Activated CD8-positive, alpha-beta memory T cell treated with anti-CD3 and anti-CD28 coated beads for 1 hour (primary cell): ENCODE results near the gene TENM4.

ENCODE experiments used
- DNase-seq, 2 donors: peaks; one replicate each; pipeline ENCODE4 v3.0.0-alpha.2; 2020; ENCODE audit warnings: low read depth in 1 of 2; ENCODE audit errors: extremely low read depth in 1 of 2

The TENM4 gene

DNA sequence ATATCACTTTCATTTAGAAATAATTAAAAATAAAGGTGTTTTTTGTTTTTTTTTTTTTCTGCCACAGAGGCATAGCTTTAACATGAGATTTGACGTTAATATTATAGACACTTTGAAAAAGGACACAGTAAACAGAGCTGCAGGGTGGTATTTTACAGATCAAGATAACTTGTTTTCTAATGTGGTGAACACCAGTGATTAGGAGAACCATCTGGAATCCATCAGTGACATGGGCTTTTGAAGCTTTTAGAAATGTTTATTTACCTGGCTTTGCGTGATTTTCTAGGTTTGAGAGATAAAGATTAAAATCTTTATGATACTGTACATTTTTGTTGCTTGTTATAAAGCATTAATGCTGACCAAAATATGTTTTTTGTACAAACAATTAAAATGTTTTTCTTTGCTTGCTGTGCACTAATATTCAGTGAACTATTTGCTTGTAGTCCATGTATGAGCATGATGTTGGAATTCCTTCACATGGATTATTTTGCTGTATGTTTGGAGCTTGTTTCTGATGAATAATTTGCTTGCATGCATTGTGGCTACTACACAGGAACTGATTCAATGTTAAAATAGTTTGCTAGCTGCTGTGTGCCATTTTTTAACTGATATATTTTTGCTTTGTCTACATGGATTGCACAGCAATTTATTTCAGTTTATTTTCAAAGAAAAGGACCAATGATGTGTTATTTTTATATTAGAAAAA is 514.0 kb downstream of the TENM4 start:
- no peak for DNase-seq

- no peak for DNase-seq
Observed at GRCh38 chr11:78925387-78925786, 515.4 kb downstream of the TENM4 start.

DNA sequence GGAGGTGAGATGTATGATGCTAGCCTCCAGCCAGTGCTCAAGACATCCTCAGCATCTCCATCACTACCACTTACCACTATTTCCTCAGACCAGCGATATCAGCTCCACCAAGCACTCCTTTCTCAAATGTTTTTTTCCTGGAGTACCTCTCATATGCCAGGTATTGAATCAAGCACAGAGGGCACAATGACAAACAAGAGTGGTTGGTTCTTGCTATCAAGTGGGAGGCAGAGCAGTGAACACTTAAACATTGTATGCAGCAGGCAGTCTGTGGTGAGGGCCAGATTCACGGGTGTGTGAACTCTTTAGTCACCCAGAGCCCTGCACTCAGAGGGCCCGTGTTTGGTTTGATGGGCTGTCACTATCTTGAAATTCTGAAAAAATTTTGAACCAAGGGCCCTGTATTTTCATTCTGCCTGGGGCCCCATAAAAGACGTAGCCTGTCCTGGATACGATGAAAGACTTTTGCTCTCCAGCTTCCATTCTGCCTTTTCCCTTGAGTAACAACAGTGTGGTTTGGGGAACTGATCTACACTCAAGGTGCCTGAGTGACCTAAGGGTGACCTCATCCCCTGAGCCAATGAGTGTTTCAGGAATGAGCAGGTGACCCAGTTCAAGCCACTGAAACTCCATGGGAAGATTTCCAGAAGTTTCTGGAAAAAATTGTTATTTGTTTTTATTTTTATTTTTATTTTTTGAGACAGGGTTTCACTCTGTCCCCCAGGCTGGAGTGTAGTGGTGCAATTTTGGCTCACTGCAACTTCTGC is 517.8 kb downstream of the TENM4 start:
- no peak for DNase-seq

DNA sequence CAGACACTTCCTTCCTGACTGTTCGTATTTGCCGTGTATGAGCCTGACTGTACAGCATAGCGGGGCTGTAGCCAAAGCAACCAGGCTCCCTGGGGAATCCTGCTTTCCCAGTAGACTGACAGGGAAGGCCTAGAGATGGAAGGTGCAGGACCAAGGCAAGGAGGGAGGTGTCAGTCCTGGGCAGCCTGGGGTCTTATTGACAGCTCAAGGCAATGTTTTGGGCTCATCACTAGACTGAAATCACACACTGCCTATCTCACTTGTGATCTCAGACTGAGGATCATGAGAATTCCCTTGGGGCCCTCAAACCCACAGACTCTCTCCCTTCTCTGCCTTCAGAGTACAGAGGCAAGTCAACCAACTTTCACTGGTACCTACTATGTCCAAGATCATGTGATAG is 519.3 kb downstream of the TENM4 start:
- DNase-seq, result no peak

DNA sequence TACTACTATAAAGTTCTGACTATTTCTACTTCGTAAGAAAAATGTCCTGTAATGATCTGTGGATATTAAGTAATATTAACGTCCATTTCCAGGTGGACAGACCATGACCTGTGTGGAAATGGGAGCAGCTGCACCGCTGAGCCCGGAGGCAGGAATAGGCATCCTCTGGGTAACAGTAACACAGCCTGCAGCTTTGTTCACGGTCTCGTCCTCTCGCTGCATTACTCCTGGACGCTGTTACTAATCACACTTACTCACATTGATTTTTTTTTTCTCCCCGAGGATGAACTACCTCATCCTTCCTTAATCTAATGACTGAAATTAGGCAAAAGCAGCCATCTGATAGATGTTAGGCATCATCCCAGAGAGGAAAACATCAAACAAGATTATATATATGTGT is 520.5 kb downstream of the TENM4 start:
- DNase-seq, result no peak

GRCh38 chr11:78916759-78917158 is 524.1 kb downstream of the TENM4 start:
- DNase-seq, result no peak

GRCh38 chr11:78914503-78914902 is 526.3 kb downstream of the TENM4 start:
- DNase-seq, result no peak

- DNase-seq, result no peak
Observed at GRCh38 chr11:78912778-78913177, 528.1 kb downstream of the TENM4 start.

DNA sequence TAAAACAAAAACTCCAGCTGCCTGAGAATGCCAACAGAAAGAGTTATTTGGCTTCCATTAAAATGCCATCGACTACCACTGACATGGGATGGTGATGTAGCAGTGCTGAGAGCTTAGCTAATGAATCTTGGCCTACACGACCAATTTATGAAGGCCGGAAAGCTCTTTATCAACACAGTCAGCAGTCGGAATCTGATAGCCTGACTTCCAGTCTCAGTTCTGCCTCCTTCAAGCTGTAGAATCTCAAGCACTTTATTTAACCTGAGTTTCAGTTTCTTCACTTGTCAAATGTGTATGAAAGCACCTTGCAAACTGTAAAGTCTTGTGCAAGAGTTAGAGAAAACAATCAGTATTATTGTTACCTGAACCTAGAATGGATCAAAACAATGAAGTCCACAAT is 530.5 kb downstream of the TENM4 start:
- no peak for DNase-seq

- no peak for DNase-seq
Observed at GRCh38 chr11:78909386-78909785, 531.4 kb downstream of the TENM4 start.

- no peak for DNase-seq
Observed at GRCh38 chr11:78907636-78908035, 533.2 kb downstream of the TENM4 start.

DNA sequence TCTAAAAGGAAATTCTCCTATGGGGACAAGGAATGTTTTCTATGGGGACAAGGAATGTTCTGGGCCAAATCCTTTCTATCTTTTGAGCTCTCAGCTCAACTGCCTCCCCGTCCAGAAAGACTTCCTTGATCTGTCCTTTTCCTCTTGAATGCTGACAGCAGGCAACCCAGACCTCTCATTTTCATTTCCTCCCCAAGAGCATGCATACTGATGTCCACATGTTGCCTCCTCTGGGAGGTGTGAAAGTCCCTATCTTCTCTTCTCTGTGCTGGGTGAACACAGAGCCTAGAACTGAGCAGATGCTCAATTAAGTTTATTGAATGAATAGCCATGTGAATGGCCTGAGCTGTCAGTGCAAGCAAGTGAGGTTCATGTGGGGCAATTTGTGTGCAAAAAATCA is 534.3 kb downstream of the TENM4 start:
- DNase-seq, result no peak

DNA sequence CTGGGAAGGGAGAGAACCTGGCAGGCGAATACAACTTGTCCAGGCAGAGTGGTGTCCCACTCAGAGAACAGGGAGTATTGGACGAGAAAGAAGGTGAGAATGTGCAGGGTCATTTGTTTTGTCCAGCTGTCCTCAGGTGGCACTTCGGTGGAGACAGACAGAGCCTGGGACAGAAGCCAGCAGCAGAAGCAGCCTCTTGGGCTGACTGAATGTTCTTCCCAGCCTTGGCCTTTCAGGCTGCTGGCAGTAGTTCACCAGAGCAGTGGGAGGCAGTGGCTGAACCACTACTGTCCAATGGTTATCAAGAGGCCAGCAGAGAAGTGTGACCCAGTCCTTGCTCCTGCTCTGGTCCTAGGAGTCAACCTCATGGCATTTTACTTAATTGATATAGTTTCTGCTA is 535.1 kb downstream of the TENM4 start:
- DNase-seq, result no peak

DNA sequence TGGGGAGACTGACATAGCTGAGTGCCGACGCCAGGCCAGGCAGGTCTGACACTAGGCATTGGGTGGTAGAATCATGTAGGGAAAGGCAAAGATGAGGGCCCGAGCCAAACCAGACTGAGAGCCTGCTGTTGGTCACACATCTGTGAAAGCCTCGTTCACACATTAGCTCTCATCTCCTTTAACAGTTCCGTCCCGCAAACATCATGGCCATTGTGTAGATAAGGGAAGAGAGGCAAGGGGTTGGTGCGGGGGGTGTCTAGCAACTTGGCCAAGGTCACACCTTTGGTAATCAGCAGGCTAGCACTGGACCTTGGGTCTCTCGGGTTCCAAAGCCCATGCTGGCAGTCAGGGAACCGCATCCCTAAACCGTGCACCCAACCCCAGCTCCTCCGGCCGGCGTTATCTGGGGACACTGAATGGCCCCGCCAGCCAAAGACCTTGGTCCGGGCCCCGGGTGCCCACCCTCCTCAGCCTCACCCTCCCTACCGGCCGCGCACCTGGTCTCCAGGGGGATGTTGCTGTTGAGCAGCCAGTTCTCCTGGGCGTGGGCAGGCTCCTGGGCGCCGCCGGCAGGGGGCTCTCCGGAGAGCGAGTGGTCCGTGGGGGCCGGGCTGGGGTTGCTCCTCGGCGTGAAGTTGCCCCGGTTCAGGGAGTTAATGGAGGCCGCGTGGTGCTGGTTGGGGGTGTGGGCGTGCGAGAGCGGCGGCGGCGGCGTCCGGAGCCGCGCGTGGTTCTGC is 537.9 kb downstream of the TENM4 start:
- DNase-seq, result no peak

DNA sequence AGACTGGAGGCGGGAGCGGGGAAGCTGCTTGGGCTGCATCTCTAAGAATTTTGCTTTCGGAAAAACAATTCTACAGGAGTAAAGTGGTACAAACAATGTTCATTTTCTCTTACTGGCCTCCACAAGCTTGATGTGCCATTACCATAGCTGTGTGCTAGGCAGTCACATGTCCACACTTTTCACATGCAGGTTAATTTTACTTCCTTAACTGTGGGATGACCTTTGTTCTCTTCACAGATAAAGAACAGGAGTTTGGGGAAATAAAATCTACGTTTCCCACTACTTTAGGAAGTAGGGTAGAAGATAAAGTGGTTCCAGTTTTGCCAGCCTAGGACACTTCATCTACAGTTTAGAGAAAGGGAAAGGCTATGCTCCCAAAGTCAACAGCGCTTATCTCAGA is 539.0 kb downstream of the TENM4 start:
- DNase-seq, result no peak

DNA sequence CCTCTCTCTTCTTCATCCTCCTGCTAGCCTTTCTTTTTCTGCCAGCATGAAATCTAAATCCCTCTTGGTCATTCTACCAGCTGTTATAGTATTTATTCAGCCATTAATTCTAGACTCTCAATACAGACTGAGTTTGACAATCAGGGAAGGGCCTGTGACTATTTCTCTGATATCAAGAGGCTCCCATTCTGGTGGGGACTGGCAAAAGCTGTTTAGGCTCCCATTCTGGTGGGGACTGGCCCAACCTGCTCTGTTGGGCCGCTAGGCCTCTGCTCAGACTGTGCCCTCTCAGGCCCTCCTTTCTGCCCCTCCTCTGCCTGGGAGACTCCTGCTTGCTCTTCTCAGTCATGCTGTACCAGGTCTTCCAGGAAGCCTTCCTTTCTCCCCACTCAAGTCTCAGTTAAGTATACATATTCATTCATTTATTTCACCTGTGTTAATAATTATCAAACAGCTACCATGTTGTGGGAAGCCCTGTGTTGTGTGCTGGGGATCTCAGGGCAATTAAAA is 542.5 kb downstream of the TENM4 start:
- DNase-seq, result no peak

- no peak for DNase-seq
Observed at GRCh38 chr11:78893996-78894395, 546.8 kb downstream of the TENM4 start.

DNA sequence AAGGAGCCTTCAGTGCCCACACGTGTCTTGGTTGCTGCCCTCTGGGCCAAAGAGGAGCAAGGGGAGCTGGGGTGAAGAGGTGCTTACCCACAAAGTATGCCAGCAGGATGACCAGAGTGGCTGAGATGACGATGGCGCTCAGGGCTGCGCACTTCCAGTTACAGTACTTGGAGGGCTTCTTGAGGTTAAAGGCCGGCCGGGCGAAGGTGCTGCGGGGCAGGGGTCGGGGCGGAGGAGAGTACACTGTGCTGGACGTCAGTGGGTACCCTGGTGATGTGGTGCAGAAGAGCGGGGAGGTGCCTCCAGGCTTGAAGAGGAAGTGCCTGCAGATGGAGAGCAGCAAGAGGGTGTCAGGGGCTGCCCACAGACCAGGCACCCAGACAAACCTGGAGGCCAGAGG is 551.1 kb downstream of the TENM4 start:
- no peak for DNase-seq

DNA sequence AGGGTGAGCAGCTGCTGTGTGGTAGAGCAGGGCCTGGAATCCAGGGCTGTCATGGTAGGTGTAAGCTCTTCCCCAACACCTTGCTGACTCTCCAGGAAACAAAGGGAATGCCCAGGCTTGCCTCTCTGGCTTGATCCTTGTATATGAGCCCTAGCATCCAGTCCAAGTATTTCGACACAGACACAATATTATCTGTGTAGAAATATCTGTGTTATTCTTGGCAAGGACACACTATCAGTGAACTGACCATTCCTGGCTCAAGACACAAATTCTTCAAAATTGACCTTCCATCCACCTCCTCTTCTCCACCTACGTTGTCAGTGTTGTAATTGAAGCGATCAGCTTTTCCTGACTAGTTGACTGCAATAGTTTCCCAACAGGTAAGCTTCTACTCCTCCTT is 554.2 kb downstream of the TENM4 start:
- no peak for DNase-seq

GRCh38 chr11:78884761-78885160 is 556.1 kb downstream of the TENM4 start:
- no peak for DNase-seq

DNA sequence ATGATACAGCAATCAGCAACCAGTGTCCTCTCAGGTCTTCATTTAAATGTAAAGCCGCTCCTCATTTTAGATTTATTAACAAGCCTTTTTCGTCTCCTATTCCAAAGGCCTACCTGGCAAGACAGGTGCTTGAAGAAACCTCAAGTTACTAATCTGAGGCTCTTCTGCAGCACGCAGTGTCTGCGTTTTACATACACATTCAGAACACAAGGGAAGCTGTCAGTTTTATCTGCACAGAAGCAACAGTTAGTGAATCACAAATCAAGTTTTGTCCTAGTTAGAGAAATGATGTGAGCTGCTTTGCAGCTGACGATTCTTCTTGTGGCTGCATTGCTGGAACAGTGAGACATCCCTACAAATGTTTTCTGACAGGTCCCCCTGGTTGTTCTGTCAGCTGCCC is 557.3 kb downstream of the TENM4 start:
- no peak for DNase-seq
